A673 (cell line): ENCODE results near the gene ANAPC16. TPM values are rescaled to one million over a fixed set of nuclear protein-coding genes. Genes with fewer than 3 reads are reported as not detected.

Source experiments
- BruUV-seq: library from RNA; stranded (reverse); fragments of 400-500 nt; replicated peaks from 2 replicates; lab custom pipeline; 2021; lab: Mats Ljungman, UMichigan
- CTCF ChIA-PET: fragments of 300-600 bp; sonication (Branson Sonifier 250); formaldehyde crosslinking; loops from one replicate; lab custom pipeline; 2022; ENCODE audit warnings: antibody characterized with exemption; lab: Charles Lee
- POLR2A ChIA-PET: fragments of 300-600 bp; sonication (Branson Sonifier 250); formaldehyde crosslinking; loops from one replicate; lab custom pipeline; 2022; ENCODE audit warnings: antibody characterized with exemption; ENCODE audit not compliant: low non-redundant PET; lab: Charles Lee
- DNase-seq: peaks from one replicate; pipeline ENCODE4 v3.0.0-alpha.2; 2015; ENCODE audit warnings: low spot score
- H3K27ac ChIP-seq: fragments of 200-600 bp; sonication (generic); 2 replicates; pipeline ENCODE4 v1.5.1; 2016; ENCODE audit warnings: mixed run types, low read depth, mild to moderate bottlenecking, mixed read lengths, antibody characterized with exemption, low read length; ENCODE audit not compliant: poor library complexity, severe bottlenecking
- H3K27me3 ChIP-seq: fragments of 200-600 bp; sonication (generic); replicated peaks from 2 replicates; pipeline ENCODE4 v1.6.1; 2017; ENCODE audit warnings: mixed run types, low read depth, mild to moderate bottlenecking, mixed read lengths, antibody characterized with exemption, low read length; ENCODE audit not compliant: insufficient read depth, poor library complexity
- H3K36me3 ChIP-seq: fragments of 200-600 bp; sonication (generic); 2 replicates; pipeline ENCODE4 v1.6.1; 2016; ENCODE audit warnings: mixed run types, mild to moderate bottlenecking, mixed read lengths, antibody characterized with exemption, low read length; ENCODE audit not compliant: insufficient read depth, poor library complexity, severe bottlenecking
- H3K4me1 ChIP-seq: fragments of 200-600 bp; sonication (generic); 2 replicates; pipeline ENCODE4 v1.6.1; 2017; ENCODE audit warnings: mixed run types, mild to moderate bottlenecking, mixed read lengths, antibody characterized with exemption, low read length; ENCODE audit not compliant: insufficient read depth, poor library complexity, severe bottlenecking
- H3K4me3 ChIP-seq: fragments of 200-600 bp; sonication (generic); 2 replicates; pipeline ENCODE4 v1.5.1; 2016; ENCODE audit warnings: low read depth, mixed run types, mild to moderate bottlenecking, mixed read lengths, low read length; ENCODE audit not compliant: poor library complexity, severe bottlenecking
- H3K9me3 ChIP-seq: fragments of 200-600 bp; sonication (generic); 2 replicates; pipeline ENCODE4 v1.6.1; 2016; ENCODE audit warnings: mixed run types, low read depth, mild to moderate bottlenecking, mixed read lengths, antibody characterized with exemption, low read length; ENCODE audit not compliant: poor library complexity, severe bottlenecking
- CTCF ChIP-seq: fragments of 300-800, 200-600 bp; sonication (generic); conservative IDR thresholded peaks from 2 replicates; pipeline ENCODE4 v1.5.1; 2017; ENCODE audit warnings: low read depth, mild to moderate bottlenecking, antibody characterized with exemption, low read length, moderate library complexity, mixed read lengths
- EZH2 ChIP-seq: fragments of 200-600 bp; sonication (generic); IDR thresholded peaks from 2 replicates; pipeline ENCODE4 v1.6.1; 2017; ENCODE audit warnings: borderline replicate concordance, low read depth, mild to moderate bottlenecking, mixed read lengths, antibody characterized with exemption, low read length; ENCODE audit not compliant: poor library complexity, severe bottlenecking
- intact Hi-C: fragments of 100-400 bp; cut with micrococcal nuclease; formaldehyde crosslinking; loops from one replicate; pipeline ENCODE4 v1.10.0; 2022; ENCODE audit not compliant: unreplicated experiment
- total RNA-seq: library from RNA; stranded (reverse); gene quantifications from 2 replicates; pipeline ENCODE4 v1.2.3, GENCODE V29; 2021

The ANAPC16 gene
- total RNA-seq, 1 experiment from 2014 or later = 57.6 TPM

- no TSS peak for BruUV-seq
- H3K9me3 ChIP-seq = no peaks in the 10 kb centered on the region
- ChIA-PET CTCF (no interaction called here), POLR2A (no interaction called here)
- TF ChIP-seq CTCF (no peak), EZH2 (no peak)
- no peak overlapping the region for H3K27ac ChIP-seq
- DNase-seq = no peak
- H3K4me1 ChIP-seq = no peaks in the 10 kb centered on the region
- H3K36me3 ChIP-seq = peaks cover 27% of the 10 kb centered on the region
- intact Hi-C loops = no loop called here
- H3K27me3 ChIP-seq = no peaks in the 10 kb centered on the region
- H3K4me3 ChIP-seq = no peak overlapping the region
Observed at GRCh38 chr10:72235544-72236279, 19.9 kb downstream of the ANAPC16 start.

DNA sequence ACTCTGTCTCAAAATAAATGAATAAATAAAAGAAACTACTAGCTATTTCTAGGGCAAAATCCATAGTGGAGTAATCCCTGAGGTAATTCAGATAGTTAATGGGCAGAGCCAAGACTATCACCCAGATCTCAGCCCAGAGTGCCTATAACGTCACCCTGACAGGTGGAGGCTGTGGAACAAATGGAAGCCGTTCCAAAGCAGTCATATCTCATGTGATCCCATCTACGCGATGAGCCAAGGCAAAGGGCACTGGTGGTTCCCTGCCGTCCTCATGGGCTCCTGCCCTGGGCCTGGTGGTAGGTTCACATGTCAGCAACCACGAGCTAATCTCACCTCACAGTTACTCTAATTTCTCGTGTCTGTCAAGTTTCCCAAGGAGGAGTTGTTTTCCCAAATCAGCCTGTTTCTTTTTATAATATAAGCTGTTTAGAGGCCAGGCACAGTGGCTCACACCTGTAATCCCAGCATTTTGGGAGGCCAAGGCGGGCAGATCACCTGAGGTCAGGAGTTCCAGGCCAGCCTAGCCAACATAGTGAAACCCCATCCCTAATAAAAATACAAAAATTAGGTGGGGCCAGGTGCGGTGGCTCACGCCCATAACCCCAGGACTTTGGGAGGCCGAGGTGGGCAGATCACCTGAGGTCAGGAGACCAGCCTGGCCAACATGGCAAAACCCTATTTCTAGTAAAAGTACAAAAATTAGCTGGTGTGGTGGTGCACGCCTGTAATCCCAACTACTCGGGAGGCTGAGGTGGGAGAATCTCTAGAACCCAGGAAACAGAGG is 22.8 kb downstream of the ANAPC16 start:
- ChIA-PET POLR2A (interaction anchor here (0.6 kb wide), 1 partner anchor 18 kb away, joined by 7 read pairs; no protein-coding TSS in a partner anchor), CTCF (no interaction called here)
- TF ChIP-seq CTCF = no peak
- TF ChIP-seq EZH2 = no peak
- Histone ChIP-seq H3K9me3 (no peaks in the 10 kb centered on the region), H3K27me3 (no peaks in the 10 kb centered on the region), H3K36me3 (peaks cover 19% of the 10 kb centered on the region), H3K27ac (no peak overlapping the region), H3K4me3 (no peak overlapping the region), H3K4me1 (no peaks in the 10 kb centered on the region)
- DNase-seq = no peak
- no TSS peak for BruUV-seq
- intact Hi-C loops = no loop called here

GRCh38 chr10:72239409-72239808 is 23.6 kb downstream of the ANAPC16 start:
- no peaks in the 10 kb centered on the region for H3K9me3 ChIP-seq
- DNase-seq = no peak
- BruUV-seq = no TSS peak
- CTCF ChIA-PET = no interaction called here
- no peak overlapping the region for H3K27ac ChIP-seq
- H3K27me3 ChIP-seq = no peaks in the 10 kb centered on the region
- intact Hi-C loops = no loop called here
- peaks cover 5% of the 10 kb centered on the region for H3K4me1 ChIP-seq
- no peak for TF ChIP-seq EZH2
- TF ChIP-seq CTCF = no peak
- H3K36me3 ChIP-seq = peaks cover 10% of the 10 kb centered on the region
- no peak overlapping the region for H3K4me3 ChIP-seq
- POLR2A ChIA-PET = interaction anchor here (0.6 kb wide), 1 partner anchor 26 kb away, joined by 3 read pairs; no protein-coding TSS in a partner anchor
